CD4-positive, alpha-beta T cell treated with Interleukin-10 for 1 hour (primary cell): Measurements from ENCODE around the gene CYP1B1.
"Not testable (repeated sequence)": the region's sequence is repeated elsewhere in the genome, so short reads cannot be mapped to it uniquely, and the experiment has no call there.

Experiments used
- DNase-seq: peaks from one replicate; pipeline ENCODE4 v3.0.0-alpha.2; 2020

Gene CYP1B1

DNA sequence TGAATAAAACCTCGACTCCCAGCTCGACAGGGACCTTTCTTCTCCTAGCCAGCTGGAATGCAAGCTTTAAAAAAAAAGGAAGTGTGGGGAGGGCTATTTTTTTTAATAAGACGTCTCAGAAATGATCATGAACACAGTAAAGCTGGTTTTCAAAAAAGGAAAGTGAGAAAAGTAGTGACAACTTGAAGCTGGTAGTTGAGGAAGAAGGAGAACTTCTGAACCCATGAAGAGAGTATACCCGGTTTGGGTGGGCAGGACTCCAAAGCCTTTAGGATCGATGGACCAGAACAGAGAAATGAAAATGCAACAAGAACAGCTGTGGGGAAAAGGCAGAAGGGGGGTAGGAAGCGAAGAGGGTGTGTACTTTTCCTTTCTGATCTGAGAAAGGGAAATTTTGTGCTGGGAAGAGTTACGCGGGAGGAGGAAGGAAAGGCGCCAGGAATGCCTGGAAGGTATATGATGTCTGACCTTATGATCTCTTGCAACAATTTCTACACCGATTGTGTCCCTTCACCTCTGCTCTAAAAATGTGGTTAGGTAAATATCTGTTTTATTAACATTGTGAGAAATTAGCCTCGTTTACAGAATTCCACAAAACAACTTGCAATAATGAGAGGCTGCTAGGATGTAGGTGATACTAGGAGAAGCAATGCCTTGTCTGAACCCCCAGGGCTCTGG lies 22.6 kb upstream of the CYP1B1 start:
- no peak for DNase-seq

GRCh38 chr2:38097988-38098385 lies 22.0 kb upstream of the CYP1B1 start:
- DNase-seq, result no peak

DNA sequence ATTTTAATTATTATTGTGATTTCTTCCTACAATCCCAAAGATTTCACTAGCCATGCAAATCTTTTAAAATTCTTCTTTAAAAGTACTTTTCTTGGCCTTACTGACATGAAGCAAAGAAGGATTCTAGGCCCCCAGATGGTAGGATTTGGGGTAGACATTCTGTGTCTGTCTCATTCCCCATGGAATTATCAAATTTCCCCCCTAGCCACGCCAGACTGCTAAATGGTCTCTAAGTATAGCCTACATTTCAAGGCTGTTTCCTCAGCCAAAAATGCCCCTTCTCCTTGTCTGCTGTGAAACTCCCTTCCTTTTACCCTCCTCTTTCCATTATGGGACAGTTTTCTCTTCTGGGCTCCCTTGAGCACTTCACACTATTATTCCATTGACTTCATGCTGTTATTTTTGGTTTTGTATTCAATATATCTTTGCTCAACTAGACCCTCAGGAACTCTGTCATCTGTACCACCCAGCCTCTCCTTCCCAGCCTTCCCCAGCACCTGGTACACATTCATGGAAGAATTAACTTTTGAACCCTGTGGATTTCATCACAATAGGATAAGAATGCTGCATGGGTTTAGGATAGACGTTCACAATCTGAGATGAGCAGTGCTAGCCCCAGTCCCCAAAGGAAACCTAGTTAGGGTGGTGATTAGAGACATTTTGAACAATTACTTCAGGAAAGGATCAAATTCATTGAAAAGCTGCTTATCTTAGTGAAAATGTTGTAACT lies 21.5 kb upstream of the CYP1B1 start:
- DNase-seq, result no peak

- no peak for DNase-seq
Observed at GRCh38 chr2:38095996-38096861, 20.3 kb upstream of the CYP1B1 start.

- DNase-seq, result no peak
Observed at GRCh38 chr2:38095079-38095995, 19.4 kb upstream of the CYP1B1 start.

- no peak for DNase-seq
Observed at GRCh38 chr2:38093527-38094165, 17.7 kb upstream of the CYP1B1 start.

DNA sequence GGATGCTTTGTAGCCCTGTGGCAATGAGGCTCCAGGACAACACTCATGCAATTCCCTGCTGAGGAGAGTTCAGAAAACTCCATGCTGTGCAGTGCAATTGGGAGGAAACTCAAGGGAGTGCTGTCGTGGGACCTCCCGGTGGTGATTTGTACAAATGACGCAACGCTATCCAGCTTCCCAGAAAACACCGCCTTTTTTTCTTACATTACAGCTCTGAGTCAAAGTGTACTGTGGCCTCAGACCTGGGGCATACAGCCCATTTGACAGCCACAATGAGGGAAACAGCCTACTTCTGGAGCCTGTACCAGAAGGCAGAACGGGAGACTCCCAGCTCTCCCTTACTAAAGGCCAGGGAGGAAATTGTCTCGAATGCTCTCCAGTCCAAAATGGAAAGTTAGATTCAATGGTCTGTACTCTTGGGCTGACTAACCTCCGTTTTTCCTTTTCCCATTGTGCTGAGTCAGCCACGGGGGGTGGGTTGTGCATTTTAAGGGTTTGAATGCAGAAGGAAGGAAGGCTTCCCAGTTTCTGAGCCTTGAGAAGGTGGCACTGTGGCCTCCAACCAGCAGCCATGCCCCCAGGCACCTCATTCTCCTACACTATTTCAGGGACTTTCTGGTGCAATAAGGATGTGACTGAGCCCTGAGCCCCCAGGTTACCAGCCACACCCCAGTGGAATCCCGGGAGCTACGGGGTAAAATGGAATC lies 16.4 kb upstream of the CYP1B1 start:
- no peak for DNase-seq

DNA sequence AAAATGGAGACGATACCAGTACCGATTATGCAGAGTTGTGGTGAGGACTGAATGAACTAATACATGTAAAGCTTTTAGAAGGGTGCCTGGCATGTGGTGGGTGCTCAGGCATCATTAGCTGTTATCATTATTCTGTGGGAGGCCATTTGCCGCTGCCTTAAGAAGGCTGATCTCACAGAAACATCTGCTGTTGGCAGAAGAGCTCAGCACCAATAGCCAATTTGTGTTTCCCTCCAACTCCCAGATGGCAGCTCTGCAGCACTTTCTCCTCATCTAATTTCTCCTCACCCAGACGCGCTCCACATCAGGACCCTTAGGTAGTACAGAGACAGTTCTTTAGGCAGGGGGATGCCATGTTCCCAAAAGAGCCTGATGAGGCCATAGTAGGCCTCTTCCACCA lies 15.8 kb upstream of the CYP1B1 start:
- DNase-seq, result no peak

GRCh38 chr2:38090928-38091327 lies 15.0 kb upstream of the CYP1B1 start:
- no peak for DNase-seq

GRCh38 chr2:38090212-38090611 lies 14.3 kb upstream of the CYP1B1 start:
- not testable (repeated sequence) for DNase-seq

DNA sequence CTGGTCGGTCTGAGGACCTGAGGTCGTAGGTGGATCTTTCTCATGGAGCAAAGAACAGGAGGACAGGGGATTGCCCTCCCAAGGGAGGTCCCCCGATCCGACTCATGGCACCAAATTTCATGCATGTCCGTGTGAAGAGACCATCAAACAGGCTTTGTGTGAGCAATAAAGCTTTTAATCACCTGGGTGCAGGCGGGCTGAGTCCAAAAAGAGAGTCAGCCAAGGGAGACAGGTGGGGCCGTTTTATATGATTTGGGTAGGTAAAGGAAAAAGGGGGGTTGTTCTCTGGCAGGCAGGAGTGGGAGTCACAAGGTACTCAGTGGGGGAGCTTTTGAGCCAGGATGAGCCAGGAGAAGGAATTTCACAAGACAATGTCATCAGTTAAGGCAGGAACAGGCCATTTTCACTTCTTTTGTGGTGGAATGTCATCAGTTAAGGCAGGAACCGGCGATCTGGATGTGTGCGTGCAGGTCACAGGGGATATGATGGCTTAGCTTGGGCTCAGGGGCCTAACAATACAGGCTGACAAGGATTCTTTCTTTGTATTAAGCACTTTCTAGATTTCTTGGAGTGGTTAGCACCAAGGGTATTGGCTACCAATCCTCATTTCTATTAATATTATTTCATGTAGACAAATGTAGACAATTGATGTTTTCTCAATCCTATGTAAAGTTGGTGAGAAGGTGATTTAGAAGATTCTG lies 10.2 kb upstream of the CYP1B1 start:
- DNase-seq, result not testable (repeated sequence)

- not testable (repeated sequence) for DNase-seq
Observed at GRCh38 chr2:38084556-38084955, 8.6 kb upstream of the CYP1B1 start.

DNA sequence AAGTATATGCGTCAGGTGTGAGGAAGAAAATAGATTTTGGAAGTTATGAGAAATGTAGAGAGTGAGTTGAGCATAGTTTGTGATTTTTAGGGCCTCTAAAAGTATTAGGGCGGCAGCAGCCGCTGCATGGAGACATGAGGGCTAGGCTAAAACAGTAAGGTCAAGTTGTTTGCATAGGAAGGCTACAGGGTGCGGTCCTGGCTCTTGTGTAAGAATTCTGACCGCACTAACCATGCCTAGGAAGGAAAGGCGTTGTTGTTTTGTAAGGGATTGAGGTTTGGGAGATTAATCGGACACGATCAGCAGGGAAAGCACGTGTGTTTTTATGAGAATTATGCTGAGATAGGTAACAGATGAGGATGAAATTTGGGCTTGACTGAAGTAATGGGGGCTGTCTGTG lies 6.8 kb upstream of the CYP1B1 start:
- not testable (repeated sequence) for DNase-seq

DNA sequence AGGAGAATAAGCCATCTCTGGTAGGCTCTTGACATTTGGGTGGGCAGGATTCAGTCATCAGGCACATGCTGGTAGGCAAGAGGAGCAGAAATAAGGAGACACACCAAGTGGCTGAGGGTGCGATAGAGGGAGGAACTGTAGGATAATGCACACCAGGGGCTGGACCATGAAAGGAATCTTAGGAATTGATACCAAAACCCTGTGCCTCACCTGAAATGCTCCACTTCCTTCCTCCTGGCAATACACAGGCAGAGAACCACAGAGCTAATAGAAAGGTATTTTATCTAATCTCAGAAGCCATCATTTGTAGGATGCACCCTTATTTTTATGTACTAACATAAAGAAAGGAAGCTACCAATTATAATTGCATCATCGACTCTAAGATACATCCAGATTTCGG lies 4.4 kb upstream of the CYP1B1 start:
- DNase-seq, result no peak

- no peak for DNase-seq
Observed at GRCh38 chr2:38079116-38080052, 3.4 kb upstream of the CYP1B1 start.

- DNase-seq, result no peak
Observed at GRCh38 chr2:38077431-38077769, 1.4 kb upstream of the CYP1B1 start.

- DNase-seq, result no peak
Observed at GRCh38 chr2:38076710-38077430, 919 bp upstream of the CYP1B1 start.

- no peak for DNase-seq
Observed at GRCh38 chr2:38076152-38076709, 280 bp upstream of the CYP1B1 start.
